ELR (cell line): ENCODE results near the gene LAYN.
A peak's percentile ranks its signal among the peaks of the same experiment; 100 is the strongest.

Experiments used
- DNase-seq: peaks from one replicate; pipeline ENCODE4 v3.0.0-alpha.2; 2015; ENCODE audit warnings: low read depth

LAYN gene

GRCh38 chr11:111596319-111596718, 55.8 kb downstream of the LAYN start:
- DNase-seq, result no peak

- DNase-seq, result no peak
Measured at GRCh38 chr11:111598148-111598547, 57.6 kb downstream of the LAYN start.

- peak; percentile 15 for DNase-seq
Measured at GRCh38 chr11:111598559-111598958, 58.0 kb downstream of the LAYN start.

- no peak for DNase-seq
Measured at GRCh38 chr11:111601636-111601978, 61.1 kb downstream of the LAYN start.

GRCh38 chr11:111601979-111602864, 61.7 kb downstream of the LAYN start, which contains the start of gene SIK2:
TSS of gene SIK2 (plus strand) at chr11:111602449. CDS start at chr11:111602564, 115 bp downstream.
- DNase-seq, result peak; percentile 95

GRCh38 chr11:111602865-111603610, 62.5 kb downstream of the LAYN start:
- peak; percentile 50 for DNase-seq

GRCh38 chr11:111603611-111604130, 63.2 kb downstream of the LAYN start:
- DNase-seq, result peak; percentile 22

GRCh38 chr11:111604392-111605009, 64.0 kb downstream of the LAYN start:
- peak; percentile 70 for DNase-seq

GRCh38 chr11:111605681-111606080, 65.2 kb downstream of the LAYN start:
- no peak for DNase-seq

- peak; percentile 23 for DNase-seq
Measured at GRCh38 chr11:111606986-111607385, 66.5 kb downstream of the LAYN start.

GRCh38 chr11:111607751-111608150, 67.2 kb downstream of the LAYN start:
- no peak for DNase-seq
